HG03571 (cell line): Measurements from ENCODE around the gene PPL.

Experiments
- ATAC-seq: cut with Tn5 transposase; IDR thresholded peaks from one replicate; pipeline ENCODE4 v1.9.1; 2021; ENCODE audit not compliant: unreplicated experiment

PPL gene

GRCh38 chr16:4839942-4840341, 97.0 kb downstream of the PPL start:
- no peak for ATAC-seq

GRCh38 chr16:4837733-4838501, 99.0 kb downstream of the PPL start:
- ATAC-seq, result no peak

GRCh38 chr16:4836727-4837126, 100.2 kb downstream of the PPL start:
- ATAC-seq, result no peak

GRCh38 chr16:4833584-4833983, 103.4 kb downstream of the PPL start:
- ATAC-seq, result no peak

- no peak for ATAC-seq
Measured at GRCh38 chr16:4832698-4833343, 104.1 kb downstream of the PPL start.
